ENCODE data around the gene CDH2. TPM values are rescaled to one million over a fixed set of nuclear protein-coding genes. Genes with fewer than 3 reads are reported as not detected.

CDH2 gene
- total RNA-seq, 1 experiment from 2014 or later, result 42.3 TPM

DNA sequence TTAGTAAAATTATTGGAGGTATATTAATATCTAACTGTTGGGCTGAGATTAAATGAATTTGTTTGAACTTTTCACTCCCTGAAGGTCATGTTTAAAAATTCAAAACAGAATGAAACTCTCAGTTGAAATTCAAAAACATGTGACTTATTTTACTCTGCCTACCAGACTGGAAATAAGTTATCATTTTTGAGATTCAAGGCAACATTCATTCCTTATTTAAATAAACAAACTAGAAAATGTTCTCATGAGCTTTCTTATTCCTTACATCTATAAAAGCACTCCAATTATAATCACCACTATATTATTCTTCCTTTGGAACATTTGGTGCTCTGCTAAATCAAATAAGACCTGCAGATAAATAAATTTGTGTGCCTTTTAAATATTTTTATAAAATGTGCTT is 217.8 kb downstream of the CDH2 start:
- intact Hi-C loops (cut with micrococcal nuclease; ENCODE audit: unreplicated experiment) (no loop called here), in situ Hi-C loops (cut with HindIII; ENCODE audit: low pct_unique_long_range_greater_than_20kb, low sequenced_read_pairs) (no loop called here)
- H3K4me3 ChIP-seq (ENCODE audit: low read depth in 2 of 2, low read length in 2 of 2), result no peak overlapping the region
- ChIA-PET POLR2A (no interaction called here), CTCF (no interaction called here)
- H3K27me3 ChIP-seq (ENCODE audit: control insufficient read depth, insufficient read depth, low read length), result no peaks in the 10 kb centered on the region
- no peak for DNase-seq (ENCODE audit: low read depth, low spot score)
- no peaks in the 10 kb centered on the region for H3K4me1 ChIP-seq (ENCODE audit: control insufficient read depth, insufficient read depth, low read length)
- BruUV-seq (replicated peaks), result no TSS peak
- TF ChIP-seq POLR2AphosphoS5 (IDR thresholded peaks at IDR 0.05; ENCODE audit: low read depth, low read length), result no peak
- TF ChIP-seq TCF7L2 (IDR thresholded peaks at IDR 0.05; ENCODE audit: low read depth, low read length), result no peak
- no peak for TF ChIP-seq SIN3A (IDR thresholded peaks at IDR 0.05; ENCODE audit: borderline replicate concordance, insufficient read depth, low read depth, low read length)
- TF ChIP-seq, protein P1, sequence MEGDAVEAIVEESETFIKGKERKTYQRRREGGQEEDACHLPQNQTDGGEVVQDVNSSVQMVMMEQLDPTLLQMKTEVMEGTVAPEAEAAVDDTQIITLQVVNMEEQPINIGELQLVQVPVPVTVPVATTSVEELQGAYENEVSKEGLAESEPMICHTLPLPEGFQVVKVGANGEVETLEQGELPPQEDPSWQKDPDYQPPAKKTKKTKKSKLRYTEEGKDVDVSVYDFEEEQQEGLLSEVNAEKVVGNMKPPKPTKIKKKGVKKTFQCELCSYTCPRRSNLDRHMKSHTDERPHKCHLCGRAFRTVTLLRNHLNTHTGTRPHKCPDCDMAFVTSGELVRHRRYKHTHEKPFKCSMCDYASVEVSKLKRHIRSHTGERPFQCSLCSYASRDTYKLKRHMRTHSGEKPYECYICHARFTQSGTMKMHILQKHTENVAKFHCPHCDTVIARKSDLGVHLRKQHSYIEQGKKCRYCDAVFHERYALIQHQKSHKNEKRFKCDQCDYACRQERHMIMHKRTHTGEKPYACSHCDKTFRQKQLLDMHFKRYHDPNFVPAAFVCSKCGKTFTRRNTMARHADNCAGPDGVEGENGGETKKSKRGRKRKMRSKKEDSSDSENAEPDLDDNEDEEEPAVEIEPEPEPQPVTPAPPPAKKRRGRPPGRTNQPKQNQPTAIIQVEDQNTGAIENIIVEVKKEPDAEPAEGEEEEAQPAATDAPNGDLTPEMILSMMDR (IDR thresholded peaks at IDR 0.05), result no peak
- TF ChIP-seq REST (IDR thresholded peaks at IDR 0.05; ENCODE audit: insufficient read depth in 1 of 2, low read depth in 2 of 2, low read length in 1 of 2), result no peak
- H3K27ac ChIP-seq (ENCODE audit: low read length), result no peak overlapping the region
- H3K36me3 ChIP-seq (ENCODE audit: control insufficient read depth, insufficient read depth, low read length), result no peaks in the 10 kb centered on the region
- H3K9me3 ChIP-seq (ENCODE audit: control insufficient read depth, insufficient read depth, low read depth, low read length), result no peaks in the 10 kb centered on the region
- ATAC-seq, result no peak

- ATAC-seq, result no peak
- POLR2A ChIA-PET, result no interaction called here
- intact Hi-C loops (cut with micrococcal nuclease; ENCODE audit: unreplicated experiment), result no loop called here
- Histone ChIP-seq H3K36me3 (ENCODE audit: control insufficient read depth, insufficient read depth, low read length) (no peaks in the 10 kb centered on the region), H3K9me3 (ENCODE audit: control insufficient read depth, insufficient read depth, low read depth, low read length) (no peaks in the 10 kb centered on the region), H3K27me3 (ENCODE audit: control insufficient read depth, insufficient read depth, low read length) (no peaks in the 10 kb centered on the region), H3K4me1 (ENCODE audit: control insufficient read depth, insufficient read depth, low read length) (no peaks in the 10 kb centered on the region), H3K27ac (ENCODE audit: low read length) (no peak overlapping the region), H3K4me3 (ENCODE audit: low read depth in 2 of 2, low read length in 2 of 2) (no peak overlapping the region)
- DNase-seq (ENCODE audit: low read depth, low spot score), result no peak
- TF ChIP-seq TCF7L2 (IDR thresholded peaks at IDR 0.05; ENCODE audit: low read depth, low read length) (no peak), REST (IDR thresholded peaks at IDR 0.05; ENCODE audit: insufficient read depth in 1 of 2, low read depth in 2 of 2, low read length in 1 of 2) (no peak), SIN3A (IDR thresholded peaks at IDR 0.05; ENCODE audit: borderline replicate concordance, insufficient read depth, low read depth, low read length) (no peak), POLR2AphosphoS5 (IDR thresholded peaks at IDR 0.05; ENCODE audit: low read depth, low read length) (no peak)
- TF ChIP-seq, protein P1 (IDR thresholded peaks at IDR 0.05), result no peak
- BruUV-seq (replicated peaks), result no TSS peak
- in situ Hi-C loops (cut with HindIII; ENCODE audit: low pct_unique_long_range_greater_than_20kb, low sequenced_read_pairs), result no loop called here
- CTCF ChIA-PET, result no interaction called here
Observed at GRCh38 chr18:27956001-27956640, 220.8 kb downstream of the CDH2 start.
